T-cell (primary cell): Measurements from ENCODE around the gene SINHCAF. TPM values are rescaled to one million over a fixed set of nuclear protein-coding genes. Genes with fewer than 3 reads are reported as not detected.

Experiments
- ATAC-seq, 4 experiments: fragments of 200-7000 bp in 3 of 4; fragments of 150-1000 bp in 1 of 4; cut with Tn5 transposase; replicated peaks in 1 of 4; 1 replicate in 3 of 4; 2 replicates in 1 of 4; pipeline ENCODE4 v1.10.0; 2021; ENCODE audit warnings: moderate library complexity in 3 of 4, mild to moderate bottlenecking in 2 of 4, moderate number of reproducible peaks in 1 of 4
- CTCF ChIA-PET, 2 donors: fragments of 300-600 bp; sonication (Branson Sonifier 250); formaldehyde crosslinking; loops; one replicate each; lab custom pipeline; 2022; ENCODE audit warnings: antibody characterized with exemption in 2 of 2; lab: Charles Lee
- POLR2A ChIA-PET, 2 donors: fragments of 300-600 bp; sonication (Branson Sonifier 250); formaldehyde crosslinking; loops; one replicate each; lab custom pipeline; 2022; ENCODE audit warnings: antibody characterized with exemption in 2 of 2; lab: Charles Lee
- DNase-seq, 35 experiments: peaks; one replicate each; pipeline versions ENCODE4 v3.0.0 to v3.0.0-alpha.2; 2013 to 2023
- H3K27ac ChIP-seq: one replicate; pipeline ENCODE4 v1.5.1; 2013; ENCODE audit warnings: low read length
- H3K27me3 ChIP-seq, 2 experiments: replicated peaks in 1 of 2; 1 replicate in 1 of 2; 2 replicates in 1 of 2; pipeline versions ENCODE4 v1.6.1 to v1.7.0; 2013; ENCODE audit warnings: low read length in 1 of 2, mixed read lengths in 1 of 2; ENCODE audit not compliant: control insufficient read depth in 2 of 2, insufficient read depth in 2 of 2; ENCODE audit errors: extremely low read depth in 1 of 2
- H3K36me3 ChIP-seq, 2 donors: 1 replicate in 1 of 2; 2 replicates in 1 of 2; pipeline versions ENCODE4 v1.6.1 to v1.7.0; 2013; ENCODE audit warnings: low read length in 1 of 2; ENCODE audit not compliant: control insufficient read depth in 2 of 2, insufficient read depth in 1 of 2; ENCODE audit errors: extremely low read depth in 1 of 2
- H3K4me1 ChIP-seq, 2 experiments: 1 replicate in 1 of 2; 2 replicates in 1 of 2; pipeline versions ENCODE4 v1.6.1 to v1.7.0; 2013; ENCODE audit warnings: low read length in 2 of 2, mixed read lengths in 1 of 2; ENCODE audit not compliant: insufficient read depth in 2 of 2, control insufficient read depth in 1 of 2; ENCODE audit errors: extremely low read depth in 1 of 2
- H3K4me3 ChIP-seq, 2 donors: 1 replicate in 1 of 2; 2 replicates in 1 of 2; pipeline versions ENCODE4 v1.5.1 to v1.7.0; 2013; ENCODE audit warnings: mild to moderate bottlenecking in 2 of 2, low read length in 1 of 2, moderate library complexity in 1 of 2; ENCODE audit not compliant: control insufficient read depth in 1 of 2; ENCODE audit errors: extremely low read depth in 1 of 2
- H3K9me3 ChIP-seq: 2 replicates; pipeline ENCODE4 v1.7.0; 2013
- H3K27ac Mint-ChIP-seq, 2 donors: one replicate each; pipeline ENCODE4 v1.8.0; 2020 to 2021; ENCODE audit warnings: mild to moderate bottlenecking in 2 of 2, mixed read lengths in 2 of 2
- H3K27me3 Mint-ChIP-seq, 2 donors: one replicate each; pipeline ENCODE4 v1.8.0; 2021 to 2022; ENCODE audit warnings: mixed read lengths in 2 of 2
- H3K36me3 Mint-ChIP-seq: one replicate; pipeline ENCODE4 v1.8.0; 2021; ENCODE audit warnings: mixed read lengths
- H3K4me1 Mint-ChIP-seq, 3 donors: one replicate each; pipeline ENCODE4 v1.8.0; 2020 to 2022; ENCODE audit warnings: mixed read lengths in 3 of 3, mild to moderate bottlenecking in 1 of 3
- H3K4me3 Mint-ChIP-seq, 3 donors: one replicate each; pipeline ENCODE4 v1.8.0; 2020 to 2022; ENCODE audit warnings: mild to moderate bottlenecking in 3 of 3, mixed read lengths in 3 of 3, moderate library complexity in 3 of 3
- H3K9me3 Mint-ChIP-seq, 3 donors: one replicate each; pipeline ENCODE4 v1.8.0; 2020 to 2022; ENCODE audit warnings: mixed read lengths in 3 of 3
- WGBS: methylation state at CpG from one replicate; pipeline ENCODE4 v1.1.5; 2013; ENCODE audit warnings: missing lambda C conversion rate; ENCODE audit not compliant: insufficient coverage; 5-methylcytosine and 5-hydroxymethylcytosine counted together
- total RNA-seq, 35 experiments: library from RNA in 6 of 35; stranded (reverse) in 6 of 35; fragments of 120-200 nt in 1 of 35; gene quantifications; one replicate each; pipeline versions ENCODE4 v1.2.1 to v1.2.4 and lab custom pipeline; 2013 to 2026

SINHCAF gene
- total RNA-seq, 5 donors from 2014 or later (not counting 1 experiment from before 2014, with no cell fraction given) = 70.3 to 93.2 (median 85.0) TPM

- no peak overlapping the region for H3K4me3 ChIP-seq
- H3K9me3 ChIP-seq = peaks cover 2% of the 10 kb centered on the region
- H3K4me1 Mint-ChIP-seq = peaks cover 57 to 77% (median 64%) of the 10 kb centered on the region in 3 donors
- POLR2A ChIA-PET = no interaction called here
- no peak overlapping the region for H3K27ac ChIP-seq
- WGBS = no CpG with 5 or more reads among the region's 1 CpG
- CTCF ChIA-PET = interaction anchor here in 1 of 2 donors (0.6 kb wide), 2 partner anchors 14 to 35 kb away, joined by 3 read pairs; no protein-coding TSS in a partner anchor
- peaks cover 0 to 3% (median 0%) of the 10 kb centered on the region in 3 donors for H3K9me3 Mint-ChIP-seq
- DNase-seq = no peak
- H3K4me3 Mint-ChIP-seq = no peak overlapping the region
- no peak overlapping the region for H3K27ac Mint-ChIP-seq
- ATAC-seq = no peak
- H3K36me3 ChIP-seq = peaks cover 10 to 36% of the 10 kb centered on the region in 2 donors
- no peaks in the 10 kb centered on the region for H3K27me3 ChIP-seq
- H3K27me3 Mint-ChIP-seq = no peaks in the 10 kb centered on the region
- peaks cover 63% of the 10 kb centered on the region for H3K36me3 Mint-ChIP-seq
- H3K4me1 ChIP-seq = no peaks in the 10 kb centered on the region
Observed at GRCh38 chr12:31306866-31307265, 19.1 kb downstream of the SINHCAF start.

- no peak for DNase-seq
- H3K27ac ChIP-seq = no peak overlapping the region
Observed at GRCh38 chr12:31303466-31303865, 22.5 kb downstream of the SINHCAF start.

GRCh38 chr12:31301311-31301710, 24.6 kb downstream of the SINHCAF start:
- H3K9me3 ChIP-seq = no peaks in the 10 kb centered on the region
- Mint-ChIP-seq H3K27me3 (no peaks in the 10 kb centered on the region), H3K4me3 (no peak overlapping the region), H3K4me1 (peaks cover 38 to 62% (median 52%) of the 10 kb centered on the region in 3 donors), H3K36me3 (peaks cover 51% of the 10 kb centered on the region), H3K9me3 (no peaks in the 10 kb centered on the region), H3K27ac (no peak overlapping the region)
- WGBS = no CpG with 5 or more reads among the region's 2 CpGs
- CTCF ChIA-PET = interaction anchor here in 1 of 2 donors (1.8 kb wide), 1 partner anchor 30 kb away, joined by 5 read pairs; no protein-coding TSS in a partner anchor
- H3K4me1 ChIP-seq = peaks cover 0 to 2% of the 10 kb centered on the region in 2 experiments
- DNase-seq = no peak
- no peaks in the 10 kb centered on the region for H3K27me3 ChIP-seq
- ATAC-seq = no peak
- peaks cover 0 to 56% of the 10 kb centered on the region in 2 donors for H3K36me3 ChIP-seq
- POLR2A ChIA-PET = no interaction called here
- H3K27ac ChIP-seq = no peak overlapping the region
- H3K4me3 ChIP-seq = no peak overlapping the region

More at GRCh38 chr12:31303466-31303865, 22.5 kb downstream of the SINHCAF start:
- CTCF ChIA-PET = no interaction called here
- no peaks in the 10 kb centered on the region for H3K9me3 ChIP-seq
- H3K4me3 ChIP-seq = no peak overlapping the region
- Mint-ChIP-seq H3K36me3 (peaks cover 56% of the 10 kb centered on the region), H3K9me3 (no peaks in the 10 kb centered on the region), H3K27ac (no peak overlapping the region), H3K4me1 (peaks cover 49 to 66% (median 64%) of the 10 kb centered on the region in 3 donors), H3K27me3 (no peaks in the 10 kb centered on the region), H3K4me3 (no peak overlapping the region)
- no peaks in the 10 kb centered on the region for H3K27me3 ChIP-seq
- POLR2A ChIA-PET = no interaction called here
- no peaks in the 10 kb centered on the region for H3K4me1 ChIP-seq
- ATAC-seq = no peak
- WGBS = 100% methylated on average over 1 of the region's 5 CpGs
- H3K36me3 ChIP-seq = peaks cover 0 to 47% of the 10 kb centered on the region in 2 donors

- WGBS = 100% methylated on average over 2 of the region's 3 CpGs
- ChIA-PET POLR2A (interaction anchor here (0.6 to 1.1 kb wide), 2 partner anchors 22 to 648 kb away, joined by 3 to 4 read pairs; no protein-coding TSS in a partner anchor), CTCF (no interaction called here)
- no peaks in the 10 kb centered on the region for H3K9me3 ChIP-seq
- Mint-ChIP-seq H3K9me3 (no peaks in the 10 kb centered on the region), H3K4me1 (peaks cover 36 to 57% (median 48%) of the 10 kb centered on the region in 3 donors), H3K4me3 (no peak overlapping the region), H3K27ac (no peak overlapping the region), H3K36me3 (peaks cover 49% of the 10 kb centered on the region), H3K27me3 (no peaks in the 10 kb centered on the region)
- H3K4me1 ChIP-seq = peaks cover 0 to 2% of the 10 kb centered on the region in 2 experiments
- no peak overlapping the region for H3K4me3 ChIP-seq
- DNase-seq (no peak), ATAC-seq (no peak)
- H3K27ac ChIP-seq = no peak overlapping the region
- no peaks in the 10 kb centered on the region for H3K27me3 ChIP-seq
- peaks cover 0 to 59% of the 10 kb centered on the region in 2 donors for H3K36me3 ChIP-seq
Observed at GRCh38 chr12:31300783-31301182, 25.2 kb downstream of the SINHCAF start.

- H3K4me1 ChIP-seq = peaks cover 0 to 2% of the 10 kb centered on the region in 2 experiments
- H3K9me3 ChIP-seq = no peaks in the 10 kb centered on the region
- peaks cover 48% of the 10 kb centered on the region for H3K36me3 Mint-ChIP-seq
- ATAC-seq (no peak), DNase-seq (no peak)
- no peak overlapping the region for H3K27ac Mint-ChIP-seq
- H3K9me3 Mint-ChIP-seq = no peaks in the 10 kb centered on the region
- no peak overlapping the region for H3K4me3 ChIP-seq
- H3K27ac ChIP-seq = no peak overlapping the region
- ChIA-PET POLR2A (interaction anchor here (0.6 to 1.1 kb wide), 2 partner anchors 22 to 649 kb away, joined by 3 to 4 read pairs; no protein-coding TSS in a partner anchor), CTCF (no interaction called here)
- no CpG with 5 or more reads among the region's 1 CpG for WGBS
- H3K36me3 ChIP-seq = peaks cover 0 to 60% of the 10 kb centered on the region in 2 donors
- no peaks in the 10 kb centered on the region for H3K27me3 Mint-ChIP-seq
- H3K4me3 Mint-ChIP-seq = no peak overlapping the region
- H3K4me1 Mint-ChIP-seq = peaks cover 35 to 55% (median 46%) of the 10 kb centered on the region in 3 donors
- H3K27me3 ChIP-seq = no peaks in the 10 kb centered on the region
Observed at GRCh38 chr12:31300341-31300740, 25.6 kb downstream of the SINHCAF start.

- DNase-seq (no peak), ATAC-seq (no peak)
- no peaks in the 10 kb centered on the region for H3K9me3 Mint-ChIP-seq
- WGBS = no CpG with 5 or more reads among the region's 3 CpGs
- H3K4me1 ChIP-seq = peaks cover 0 to 2% of the 10 kb centered on the region in 2 experiments
- H3K27ac Mint-ChIP-seq = peak overlapping the region in 1 of 2 donors; percentile 41
- ChIA-PET CTCF (interaction anchor here (0.7 to 1.8 kb wide), 3 partner anchors 22 to 27 kb away, joined by 3 to 5 read pairs (median 4); no protein-coding TSS in a partner anchor), POLR2A (interaction anchor here in 1 of 2 donors (0.7 kb wide), 1 partner anchor 16 kb away, joined by 3 read pairs; no protein-coding TSS in a partner anchor)
- H3K27ac ChIP-seq = no peak overlapping the region
- H3K27me3 Mint-ChIP-seq = no peaks in the 10 kb centered on the region
- H3K27me3 ChIP-seq = no peaks in the 10 kb centered on the region
- peaks cover 41% of the 10 kb centered on the region for H3K36me3 Mint-ChIP-seq
- H3K4me3 ChIP-seq = no peak overlapping the region
- peaks cover 0 to 60% of the 10 kb centered on the region in 2 donors for H3K36me3 ChIP-seq
- H3K9me3 ChIP-seq = no peaks in the 10 kb centered on the region
- peaks cover 22 to 41% (median 34%) of the 10 kb centered on the region in 3 donors for H3K4me1 Mint-ChIP-seq
- H3K4me3 Mint-ChIP-seq = no peak overlapping the region
Observed at GRCh38 chr12:31298922-31299321, 27.0 kb downstream of the SINHCAF start.
